BJ (cell line): ENCODE data around the gene CCDC146. TPM values are rescaled to one million over a fixed set of nuclear protein-coding genes. Genes with fewer than 3 reads are reported as not detected.

Experiments used
- CTCF ChIA-PET: fragments of 350-600 bp; formaldehyde crosslinking; extraction: SDS; loops from one replicate; lab custom pipeline; 2021; ENCODE audit warnings: antibody characterized with exemption, inconsistent platforms; lab: Yijun Ruan, JAX
- POLR2A ChIA-PET: fragments of 300-600 bp; sonication (Branson Sonifier 250); formaldehyde crosslinking; extraction: SDS; loops from one replicate; lab custom pipeline; 2021; ENCODE audit warnings: antibody characterized with exemption; lab: Charles Lee
- DNase-seq: peaks from one replicate; pipeline ENCODE4 v3.0.0-alpha.2; 2011; ENCODE audit warnings: low read depth
- H3K27me3 ChIP-seq: 2 replicates; pipeline ENCODE4 v1.6.0; 2011; ENCODE audit warnings: low read length; ENCODE audit not compliant: control insufficient read depth, insufficient read depth
- H3K36me3 ChIP-seq: 2 replicates; pipeline ENCODE4 v1.5.1; 2011; ENCODE audit warnings: low read length; ENCODE audit not compliant: control insufficient read depth, insufficient read depth
- H3K4me3 ChIP-seq: 2 replicates; pipeline ENCODE4 v1.5.1; 2011; ENCODE audit warnings: low read depth, mild to moderate bottlenecking, control low read depth, low read length
- CTCF ChIP-seq: IDR thresholded peaks from 2 replicates; pipeline ENCODE4 v1.5.1; 2011; ENCODE audit warnings: low read depth, mild to moderate bottlenecking, control low read depth, inconsistent platforms, low read length, moderate library complexity; ENCODE audit not compliant: insufficient read depth
- polyA plus RNA-seq: library from polyadenylated mRNA; depleted of rRNA; stranded (reverse); fragments of >200 nt; gene quantifications from 2 replicates; pipeline ENCODE4 v1.2.3, GENCODE V29; 2011

The CCDC146 gene
- polyA plus RNA-seq, 1 experiment, result 1.3 TPM

DNA sequence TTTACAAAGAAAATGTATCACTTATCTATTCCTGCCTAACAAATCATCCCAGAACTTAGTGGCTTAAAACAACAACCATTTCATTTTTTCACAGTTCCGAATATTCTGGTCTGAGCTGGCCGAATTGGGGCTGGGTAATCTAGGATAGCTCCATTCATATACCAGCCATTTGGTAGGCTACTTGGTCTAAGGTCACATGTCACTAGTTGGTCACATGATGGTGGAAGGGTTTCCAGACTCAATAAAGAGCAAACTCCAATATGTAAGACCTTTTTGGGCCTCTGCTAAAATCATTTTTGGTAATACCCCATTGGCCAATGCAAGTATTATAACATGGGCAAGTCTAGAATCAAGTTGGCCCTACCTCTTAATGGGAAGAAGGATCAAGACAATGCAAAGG, 132.5 kb downstream of the CCDC146 start:
- no peak for DNase-seq
- ChIA-PET POLR2A (interaction anchor here (0.6 kb wide), 1 partner anchor 439 kb away, joined by 4 read pairs; no protein-coding TSS in a partner anchor), CTCF (interaction anchor here (2.0 to 4.3 kb wide), 2 partner anchors 8 to 11 kb away, joined by 4 to 32 read pairs; no protein-coding TSS in a partner anchor)
- H3K4me3 ChIP-seq, result no peak overlapping the region
- no peaks in the 10 kb centered on the region for H3K27me3 ChIP-seq
- H3K36me3 ChIP-seq, result no peaks in the 10 kb centered on the region
- TF ChIP-seq CTCF, result no peak

- no peak for TF ChIP-seq CTCF
- DNase-seq, result no peak
- H3K27me3 ChIP-seq, result no peaks in the 10 kb centered on the region
- POLR2A ChIA-PET, result no interaction called here
- H3K36me3 ChIP-seq, result no peaks in the 10 kb centered on the region
- CTCF ChIA-PET, result interaction anchor here (1.0 to 4.3 kb wide), 3 partner anchors 11 to 74 kb away, joined by 3 to 32 read pairs (median 4); no protein-coding TSS in a partner anchor
- no peak overlapping the region for H3K4me3 ChIP-seq
Measured at GRCh38 chr7:77258014-77258413, 135.6 kb downstream of the CCDC146 start.

DNA sequence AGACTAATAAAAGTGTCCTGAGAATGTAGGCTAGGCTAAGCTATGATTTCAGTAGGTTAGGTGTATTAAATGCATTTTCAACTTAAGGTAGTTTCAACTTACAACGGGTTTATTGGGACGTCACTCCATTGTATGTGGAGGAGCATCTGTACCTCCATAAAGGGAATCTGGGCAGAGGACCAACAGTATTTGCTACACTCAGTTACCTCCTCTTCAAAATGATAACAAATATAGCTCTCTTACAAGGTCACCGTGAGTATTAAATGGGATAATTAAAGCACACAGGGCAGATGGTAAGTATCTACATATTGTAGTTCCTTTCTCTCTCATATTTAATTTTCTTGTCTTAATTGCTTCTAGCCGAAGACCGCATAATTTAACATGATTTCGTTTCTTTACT, 136.2 kb downstream of the CCDC146 start:
- Histone ChIP-seq H3K27me3 (no peaks in the 10 kb centered on the region), H3K4me3 (no peak overlapping the region), H3K36me3 (no peaks in the 10 kb centered on the region)
- ChIA-PET POLR2A (no interaction called here), CTCF (interaction anchor here (1.7 to 4.3 kb wide), 2 partner anchors 11 to 73 kb away, joined by 4 to 32 read pairs; no protein-coding TSS in a partner anchor)
- DNase-seq, result no peak
- no peak for TF ChIP-seq CTCF

DNA sequence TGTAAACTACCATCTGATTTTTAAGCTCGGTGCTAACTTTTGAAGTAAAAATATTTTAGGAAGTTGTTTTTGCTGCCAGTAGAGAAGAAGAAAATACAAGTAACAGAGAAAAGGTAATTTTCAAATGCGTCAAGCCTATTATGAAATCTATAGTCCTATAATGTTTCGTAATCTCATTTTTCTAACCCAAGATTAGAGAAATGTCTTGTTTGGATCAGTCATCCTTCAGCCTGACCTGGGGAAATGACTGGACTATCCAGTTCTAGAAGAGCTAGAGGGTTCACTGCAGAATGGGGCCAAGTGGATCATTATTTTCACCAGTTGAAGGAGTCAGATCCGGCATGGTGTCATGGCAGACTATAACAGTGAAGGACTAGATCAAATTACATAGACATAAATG, 139.9 kb downstream of the CCDC146 start:
- TF ChIP-seq CTCF, result no peak
- H3K36me3 ChIP-seq, result no peaks in the 10 kb centered on the region
- H3K27me3 ChIP-seq, result no peaks in the 10 kb centered on the region
- ChIA-PET CTCF (interaction anchor here (1.0 kb wide), 1 partner anchor 15 kb away, joined by 3 read pairs; no protein-coding TSS in a partner anchor), POLR2A (no interaction called here)
- no peak for DNase-seq
- no peak overlapping the region for H3K4me3 ChIP-seq

- Histone ChIP-seq H3K27me3 (no peaks in the 10 kb centered on the region), H3K4me3 (no peak overlapping the region), H3K36me3 (no peaks in the 10 kb centered on the region)
- POLR2A ChIA-PET, result no interaction called here
- CTCF ChIA-PET, result no interaction called here
- no peak for DNase-seq
- no peak for TF ChIP-seq CTCF
Measured at GRCh38 chr7:77265666-77266065, 143.3 kb downstream of the CCDC146 start.
